Occipital lobe (tissue), 2 donors: ENCODE data around the gene DDI1. TPM values are rescaled to one million over a fixed set of nuclear protein-coding genes. Genes with fewer than 3 reads are reported as not detected.
"Not testable (repeated sequence)": the region's sequence is repeated elsewhere in the genome, so short reads cannot be mapped to it uniquely, and the experiment has no call there.

Experiments used
- DNase-seq: peaks from one replicate; lab custom pipeline; 2025; lab: John Stamatoyannopoulos, UW
- total RNA-seq: library from RNA; depleted of rRNA; stranded (reverse); fragments of >200 nt; gene quantifications from one replicate; pipeline ENCODE4 v1.2.3, GENCODE V29; 2014

The DDI1 gene
- total RNA-seq, 1 donor from 2014 or later = not detected

GRCh38 chr11:104036995-104037394, 555 bp downstream of the DDI1 start:
- no peak for DNase-seq

- no peak for DNase-seq
Measured at GRCh38 chr11:104041792-104042191, 5.4 kb downstream of the DDI1 start.

GRCh38 chr11:104043142-104043541, 6.7 kb downstream of the DDI1 start:
- DNase-seq = no peak

GRCh38 chr11:104043678-104044239, 7.3 kb downstream of the DDI1 start:
- DNase-seq = no peak

GRCh38 chr11:104046331-104046730, 9.9 kb downstream of the DDI1 start:
- DNase-seq = no peak

GRCh38 chr11:104046858-104047257, 10.4 kb downstream of the DDI1 start:
- not testable (repeated sequence) for DNase-seq

- DNase-seq = no peak
Measured at GRCh38 chr11:104049116-104049515, 12.7 kb downstream of the DDI1 start.

- no peak for DNase-seq
Measured at GRCh38 chr11:104051778-104052177, 15.3 kb downstream of the DDI1 start.

GRCh38 chr11:104053743-104054478, 17.5 kb downstream of the DDI1 start:
- no peak for DNase-seq

- no peak for DNase-seq
Measured at GRCh38 chr11:104054911-104055529, 18.6 kb downstream of the DDI1 start.

- no peak for DNase-seq
Measured at GRCh38 chr11:104055596-104055995, 19.2 kb downstream of the DDI1 start.

- no peak for DNase-seq
Measured at GRCh38 chr11:104057908-104058307, 21.5 kb downstream of the DDI1 start.

- no peak for DNase-seq
Measured at GRCh38 chr11:104058680-104059079, 22.2 kb downstream of the DDI1 start.

- DNase-seq = no peak
Measured at GRCh38 chr11:104060004-104060794, 23.8 kb downstream of the DDI1 start.

- DNase-seq = no peak
Measured at GRCh38 chr11:104060820-104061219, 24.4 kb downstream of the DDI1 start.

- no peak for DNase-seq
Measured at GRCh38 chr11:104061853-104062521, 25.5 kb downstream of the DDI1 start.

- no peak for DNase-seq
Measured at GRCh38 chr11:104064034-104064630, 27.7 kb downstream of the DDI1 start.

GRCh38 chr11:104067534-104067933, 31.1 kb downstream of the DDI1 start:
- DNase-seq = no peak

- peak; percentile 1 for DNase-seq
Measured at GRCh38 chr11:104073950-104074705, 37.7 kb downstream of the DDI1 start.

GRCh38 chr11:104075091-104075490, 38.7 kb downstream of the DDI1 start:
- no peak for DNase-seq
